Parathyroid adenoma (tissue), 2 donors: ENCODE data around the gene TMEM150A.
"Not testable (repeated sequence)": the region's sequence is repeated elsewhere in the genome, so short reads cannot be mapped to it uniquely, and the experiment has no call there.

Experiments
- H2AFZ ChIP-seq: fragments of 300-600 bp; sonication (generic); one replicate; pipeline ENCODE4 v1.7.0; 2017; ENCODE audit warnings: antibody characterized with exemption, mild to moderate bottlenecking
- H3K27ac ChIP-seq: fragments of 300-600 bp; sonication (generic); one replicate; pipeline ENCODE4 v1.7.0; 2017
- H3K27me3 ChIP-seq: fragments of 300-600 bp; sonication (generic); one replicate; pipeline ENCODE4 v1.7.0; 2017; ENCODE audit warnings: low read length; ENCODE audit not compliant: control insufficient read depth, insufficient read depth
- H3K36me3 ChIP-seq: fragments of 300-600 bp; sonication (generic); one replicate; pipeline ENCODE4 v1.7.0; 2017; ENCODE audit warnings: low read length; ENCODE audit not compliant: control insufficient read depth, insufficient read depth
- H3K4me1 ChIP-seq: fragments of 300-600 bp; sonication (generic); one replicate; pipeline ENCODE4 v1.7.0; 2017; ENCODE audit warnings: control low read depth
- H3K4me2 ChIP-seq: fragments of 300-600 bp; sonication (generic); one replicate; pipeline ENCODE4 v1.7.0; 2017; ENCODE audit warnings: low read length
- H3K4me3 ChIP-seq: fragments of 300-600 bp; sonication (generic); one replicate; pipeline ENCODE4 v1.7.0; 2017; ENCODE audit warnings: low read depth, low read length
- H3K79me2 ChIP-seq: fragments of 300-600 bp; sonication (generic); one replicate; pipeline ENCODE4 v1.7.0; 2017; ENCODE audit warnings: control low read depth
- H3K9ac ChIP-seq: fragments of 300-600 bp; sonication (generic); one replicate; pipeline ENCODE4 v1.7.0; 2017; ENCODE audit warnings: mild to moderate bottlenecking
- H3K9me3 ChIP-seq: fragments of 300-600 bp; sonication (generic); one replicate; pipeline ENCODE4 v1.7.0; 2017; ENCODE audit warnings: low read length; ENCODE audit not compliant: control insufficient read depth
- TF ChIP-seq, protein P1 (sequence below): fragments of 300-600 bp; sonication (generic); IDR thresholded peaks from one replicate; pipeline ENCODE4 v1.7.0; 2017; ENCODE audit warnings: antibody characterized with exemption, mild to moderate bottlenecking
- donor health status: primary hyperparathyroidism.

The TMEM150A gene

DNA sequence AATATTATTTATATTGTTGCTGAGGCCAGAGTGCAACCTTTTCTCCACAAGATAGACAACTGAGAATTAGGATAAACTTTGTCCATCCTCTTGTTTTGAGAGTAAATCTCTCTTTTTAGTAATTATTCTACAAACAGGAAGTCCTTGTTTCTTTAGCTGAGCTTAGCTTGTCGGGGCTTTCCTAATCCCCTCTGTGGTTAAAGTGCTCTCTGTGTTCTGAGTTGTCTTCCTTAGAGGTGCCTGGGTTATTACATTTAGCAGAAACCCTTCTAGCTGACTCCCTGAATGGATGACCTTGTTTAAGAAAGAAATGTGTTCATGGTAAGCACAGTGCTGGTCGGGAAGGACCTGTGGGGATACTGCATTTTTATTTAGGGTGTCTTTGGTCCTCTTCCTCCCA is 26.2 kb upstream of the TMEM150A start:
- Histone ChIP-seq H3K4me3 (no peak overlapping the region), H3K36me3 (no peaks in the 10 kb centered on the region), H3K4me1 (no peaks in the 10 kb centered on the region), H3K4me2 (no peak overlapping the region), H2AFZ (no peak overlapping the region), H3K9me3 (no peaks in the 10 kb centered on the region), H3K9ac (no peak overlapping the region), H3K27me3 (no peaks in the 10 kb centered on the region), H3K79me2 (peaks cover 9% of the 10 kb centered on the region), H3K27ac (no peak overlapping the region)
- TF ChIP-seq, protein P1, sequence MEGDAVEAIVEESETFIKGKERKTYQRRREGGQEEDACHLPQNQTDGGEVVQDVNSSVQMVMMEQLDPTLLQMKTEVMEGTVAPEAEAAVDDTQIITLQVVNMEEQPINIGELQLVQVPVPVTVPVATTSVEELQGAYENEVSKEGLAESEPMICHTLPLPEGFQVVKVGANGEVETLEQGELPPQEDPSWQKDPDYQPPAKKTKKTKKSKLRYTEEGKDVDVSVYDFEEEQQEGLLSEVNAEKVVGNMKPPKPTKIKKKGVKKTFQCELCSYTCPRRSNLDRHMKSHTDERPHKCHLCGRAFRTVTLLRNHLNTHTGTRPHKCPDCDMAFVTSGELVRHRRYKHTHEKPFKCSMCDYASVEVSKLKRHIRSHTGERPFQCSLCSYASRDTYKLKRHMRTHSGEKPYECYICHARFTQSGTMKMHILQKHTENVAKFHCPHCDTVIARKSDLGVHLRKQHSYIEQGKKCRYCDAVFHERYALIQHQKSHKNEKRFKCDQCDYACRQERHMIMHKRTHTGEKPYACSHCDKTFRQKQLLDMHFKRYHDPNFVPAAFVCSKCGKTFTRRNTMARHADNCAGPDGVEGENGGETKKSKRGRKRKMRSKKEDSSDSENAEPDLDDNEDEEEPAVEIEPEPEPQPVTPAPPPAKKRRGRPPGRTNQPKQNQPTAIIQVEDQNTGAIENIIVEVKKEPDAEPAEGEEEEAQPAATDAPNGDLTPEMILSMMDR, result no peak

DNA sequence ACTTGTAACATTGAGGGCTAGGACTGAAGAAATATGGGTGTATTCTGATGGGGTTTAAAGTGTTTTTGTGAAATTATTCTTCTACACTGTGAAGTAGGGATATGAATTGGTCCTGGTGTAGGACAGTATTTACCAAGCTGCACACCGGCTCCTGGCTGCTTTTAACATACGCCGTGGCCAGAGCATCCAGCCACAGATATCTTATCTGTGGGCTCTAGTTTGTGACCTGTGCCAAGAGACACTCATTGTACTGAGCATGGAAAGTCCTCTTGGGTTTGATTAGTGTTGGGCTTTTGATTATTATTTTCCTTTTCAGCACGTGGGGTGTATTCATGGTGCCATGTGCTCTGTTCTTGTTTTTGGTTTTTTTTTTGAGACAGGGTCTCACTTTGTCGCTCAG is 21.5 kb upstream of the TMEM150A start:
- Histone ChIP-seq H3K27ac (no peak overlapping the region), H3K27me3 (no peaks in the 10 kb centered on the region), H3K4me2 (no peak overlapping the region), H3K9ac (no peak overlapping the region), H3K4me1 (no peaks in the 10 kb centered on the region), H3K79me2 (peaks cover 3% of the 10 kb centered on the region), H2AFZ (no peak overlapping the region), H3K4me3 (no peak overlapping the region), H3K9me3 (no peaks in the 10 kb centered on the region), H3K36me3 (no peaks in the 10 kb centered on the region)
- TF ChIP-seq, protein P1, result no peak

DNA sequence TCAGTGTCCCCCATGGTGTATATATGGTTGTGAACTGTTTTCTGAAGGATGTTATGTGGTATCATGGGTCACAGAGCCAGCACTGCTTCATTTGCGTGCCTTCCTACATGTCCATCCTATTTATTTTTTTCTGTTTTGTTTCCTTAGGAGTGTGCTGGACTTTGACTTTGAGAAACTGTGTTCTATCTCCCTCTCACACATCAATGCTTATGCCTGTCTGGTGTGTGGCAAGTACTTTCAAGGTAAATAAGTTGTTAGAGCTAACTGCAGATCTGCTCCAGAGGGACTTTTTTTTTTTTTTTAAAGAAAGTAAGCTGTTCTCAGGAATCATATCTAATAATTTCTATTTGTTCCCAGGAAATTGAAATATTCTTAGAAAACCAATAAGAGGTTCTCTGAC is 18.8 kb upstream of the TMEM150A start:
- Histone ChIP-seq H3K4me2 (no peak overlapping the region), H3K4me3 (no peak overlapping the region), H3K27me3 (no peaks in the 10 kb centered on the region), H3K9ac (no peak overlapping the region), H3K79me2 (peaks cover 3% of the 10 kb centered on the region), H3K4me1 (no peaks in the 10 kb centered on the region), H3K27ac (no peak overlapping the region), H3K36me3 (no peaks in the 10 kb centered on the region), H3K9me3 (no peaks in the 10 kb centered on the region), H2AFZ (no peak overlapping the region)
- TF ChIP-seq, protein P1, result no peak

DNA sequence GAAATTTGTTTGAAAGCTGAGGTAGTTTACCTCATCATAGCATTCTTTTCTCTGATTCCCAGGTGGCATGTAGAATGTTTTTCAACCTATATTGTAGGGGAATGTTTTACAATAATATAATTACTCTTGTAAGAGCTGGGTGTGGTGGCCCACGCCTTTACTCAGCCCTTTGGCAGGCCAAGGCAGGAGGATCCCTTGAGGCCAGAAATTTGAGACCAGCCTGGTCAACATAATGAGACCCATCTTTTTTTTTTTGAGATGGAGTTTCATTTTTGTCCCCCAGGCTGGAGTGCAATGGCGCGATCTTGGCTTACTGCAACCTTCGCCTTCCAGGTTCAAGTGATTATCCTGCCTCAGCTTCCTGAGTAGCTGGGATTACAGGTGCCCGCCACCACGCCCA is 17.1 kb upstream of the TMEM150A start:
- Histone ChIP-seq H3K27me3 (no peaks in the 10 kb centered on the region), H3K27ac (no peak overlapping the region), H3K9ac (no peak overlapping the region), H3K4me3 (no peak overlapping the region), H3K79me2 (peaks cover 8% of the 10 kb centered on the region), H3K9me3 (no peaks in the 10 kb centered on the region), H3K4me1 (peaks cover 4% of the 10 kb centered on the region), H3K4me2 (no peak overlapping the region), H2AFZ (no peak overlapping the region), H3K36me3 (no peaks in the 10 kb centered on the region)
- TF ChIP-seq, protein P1, result no peak

DNA sequence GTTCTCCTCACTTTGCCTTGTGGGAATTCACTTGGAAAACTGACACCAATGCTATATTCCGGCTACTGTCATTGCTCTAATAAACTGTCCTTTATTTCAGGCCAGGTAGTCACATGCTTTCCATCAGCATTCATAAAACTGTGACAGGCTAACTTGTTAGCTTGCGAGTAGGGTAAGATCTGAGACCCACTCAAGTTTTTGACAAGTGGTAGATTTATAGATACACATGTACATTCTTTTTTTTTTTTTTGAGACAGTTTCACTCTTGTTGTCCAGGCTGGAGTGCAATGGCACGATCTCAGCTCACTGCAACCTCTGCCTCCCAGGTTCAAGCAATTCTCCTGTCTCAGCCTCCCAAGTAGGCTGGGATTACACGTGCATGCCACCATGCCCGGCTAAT is 15.2 kb upstream of the TMEM150A start:
- H3K36me3 ChIP-seq, H3K27me3 ChIP-seq, H3K27ac ChIP-seq, H3K79me2 ChIP-seq, H3K4me1 ChIP-seq, H3K9ac ChIP-seq, H3K4me3 ChIP-seq, H2AFZ ChIP-seq, H3K4me2 ChIP-seq, H3K9me3 ChIP-seq: not testable (repeated sequence)
